KOPT-K1 (cell line): ENCODE results near the gene ZNF148.

Source experiments
- H3K27ac ChIP-seq: fragments of 200-600 bp; sonication (generic); 2 replicates; pipeline ENCODE4 v1.5.1; 2016; ENCODE audit warnings: antibody characterized with exemption, mild to moderate bottlenecking, low read depth, low read length; ENCODE audit not compliant: poor library complexity, severe bottlenecking
- H3K36me3 ChIP-seq: fragments of 200-600 bp; sonication (generic); 2 replicates; pipeline ENCODE4 v1.5.1; 2017; ENCODE audit warnings: antibody characterized with exemption, mild to moderate bottlenecking, low read length, moderate library complexity; ENCODE audit not compliant: insufficient read depth
- H3K9me3 ChIP-seq: fragments of 200-600 bp; sonication (generic); 2 replicates; pipeline ENCODE4 v1.5.1; 2017; ENCODE audit warnings: antibody characterized with exemption, low read length, mild to moderate bottlenecking; ENCODE audit not compliant: insufficient read depth, poor library complexity, severe bottlenecking

ZNF148 gene

GRCh38 chr3:125386811-125387210 is 11.7 kb upstream of the ZNF148 start:
- Histone ChIP-seq H3K9me3 (no peaks in the 10 kb centered on the region), H3K27ac (no peak overlapping the region), H3K36me3 (no peaks in the 10 kb centered on the region)

- Histone ChIP-seq H3K27ac (no peak overlapping the region), H3K9me3 (no peaks in the 10 kb centered on the region), H3K36me3 (no peaks in the 10 kb centered on the region)
These were observed 8.6 kb upstream of the ZNF148 start for GRCh38 chr3:125383744-125384143.

GRCh38 chr3:125382298-125382697 is 7.2 kb upstream of the ZNF148 start:
- H3K9me3 ChIP-seq = no peaks in the 10 kb centered on the region
- H3K36me3 ChIP-seq = no peaks in the 10 kb centered on the region
- no peak overlapping the region for H3K27ac ChIP-seq

GRCh38 chr3:125381743-125382142 is 6.6 kb upstream of the ZNF148 start:
- H3K27ac ChIP-seq = peak overlapping the region; percentile 29
- H3K9me3 ChIP-seq = no peaks in the 10 kb centered on the region

GRCh38 chr3:125381314-125381713 is 6.2 kb upstream of the ZNF148 start:
- peak overlapping the region; percentile 29 for H3K27ac ChIP-seq
- no peaks in the 10 kb centered on the region for H3K9me3 ChIP-seq
- no peaks in the 10 kb centered on the region for H3K36me3 ChIP-seq

More at GRCh38 chr3:125381743-125382142, 6.6 kb upstream of the ZNF148 start:
- H3K36me3 ChIP-seq = no peaks in the 10 kb centered on the region

GRCh38 chr3:125379483-125379882 is 4.4 kb upstream of the ZNF148 start:
- Histone ChIP-seq H3K27ac (no peak overlapping the region), H3K36me3 (no peaks in the 10 kb centered on the region), H3K9me3 (no peaks in the 10 kb centered on the region)

- Histone ChIP-seq H3K27ac (no peak overlapping the region), H3K9me3 (no peaks in the 10 kb centered on the region), H3K36me3 (no peaks in the 10 kb centered on the region)
These were observed 3.6 kb upstream of the ZNF148 start for GRCh38 chr3:125378762-125379161.

- Histone ChIP-seq H3K27ac (peak overlapping the region; percentile 91), H3K9me3 (no peaks in the 10 kb centered on the region), H3K36me3 (peaks cover 1% of the 10 kb centered on the region)
These were observed 990 bp upstream of the ZNF148 start for GRCh38 chr3:125375950-125376679.

- H3K9me3 ChIP-seq = no peaks in the 10 kb centered on the region
- peak overlapping the region; percentile 91 for H3K27ac ChIP-seq
- peaks cover 13% of the 10 kb centered on the region for H3K36me3 ChIP-seq
These were observed 577 bp downstream of the ZNF148 start for GRCh38 chr3:125374501-125374995.

GRCh38 chr3:125367403-125368230 is 7.5 kb downstream of the ZNF148 start:
- H3K9me3 ChIP-seq = no peaks in the 10 kb centered on the region
- no peak overlapping the region for H3K27ac ChIP-seq
- peaks cover 25% of the 10 kb centered on the region for H3K36me3 ChIP-seq

- Histone ChIP-seq H3K9me3 (no peaks in the 10 kb centered on the region), H3K36me3 (peaks cover 24% of the 10 kb centered on the region; the same call in 1 of the 2 replicates), H3K27ac (no peak overlapping the region)
These were observed 9.0 kb downstream of the ZNF148 start for GRCh38 chr3:125366132-125366531.

GRCh38 chr3:125359700-125360099 is 15.4 kb downstream of the ZNF148 start:
- peaks cover 6% of the 10 kb centered on the region; the same call in 1 of the 2 replicates for H3K36me3 ChIP-seq
- no peak overlapping the region for H3K27ac ChIP-seq
- H3K9me3 ChIP-seq = no peaks in the 10 kb centered on the region

- H3K9me3 ChIP-seq = no peaks in the 10 kb centered on the region
- no peak overlapping the region for H3K27ac ChIP-seq
- H3K36me3 ChIP-seq = peaks cover 2% of the 10 kb centered on the region; the same call in 1 of the 2 replicates
These were observed 16.2 kb downstream of the ZNF148 start for GRCh38 chr3:125358923-125359322.

GRCh38 chr3:125357837-125358236 is 17.3 kb downstream of the ZNF148 start:
- Histone ChIP-seq H3K36me3 (no peaks in the 10 kb centered on the region), H3K27ac (peak overlapping the region; percentile 43), H3K9me3 (no peaks in the 10 kb centered on the region)

GRCh38 chr3:125357032-125357658 is 18.0 kb downstream of the ZNF148 start:
- no peaks in the 10 kb centered on the region for H3K36me3 ChIP-seq
- H3K27ac ChIP-seq = peak overlapping the region; percentile 43

More at GRCh38 chr3:125357032-125357658, 18.0 kb downstream of the ZNF148 start:
- peaks cover 2% of the 10 kb centered on the region for H3K9me3 ChIP-seq
